ENCODE data around the gene WDSUB1. TPM values are rescaled to one million over a fixed set of nuclear protein-coding genes. Genes with fewer than 3 reads are reported as not detected.

The WDSUB1 gene
- total and polyA plus RNA-seq, 4 donors: 2.0 to 6.1 (median 4.4) TPM

GRCh38 chr2:159290289-159290907, 3.9 kb upstream of the WDSUB1 start:
- Histone ChIP-seq H3K4me1 (ENCODE audit: control insufficient read depth in 4 of 4, insufficient read depth in 4 of 4, low read length in 3 of 4) (peaks cover 2 to 7% (median 5%) of the 10 kb centered on the region in 4 donors), H3K4me3 (ENCODE audit: low read depth in 1 of 3, low read length in 3 of 3) (no peak overlapping the region), H3K27ac (ENCODE audit: low read depth in 1 of 2, low read length in 2 of 2) (no peak overlapping the region), H3K27me3 (ENCODE audit: control insufficient read depth in 4 of 4, insufficient read depth in 4 of 4, low read length in 3 of 4) (no peaks in the 10 kb centered on the region), H3K9ac (ENCODE audit: low read depth in 1 of 2, low read length in 2 of 2) (no peak overlapping the region), H3K9me3 (ENCODE audit: control insufficient read depth in 4 of 4, low read length in 3 of 4) (no peaks in the 10 kb centered on the region), H3K36me3 (ENCODE audit: control insufficient read depth in 4 of 4, insufficient read depth in 3 of 4, low read depth in 1 of 4, low read length in 3 of 4) (no peaks in the 10 kb centered on the region)
- WGBS: 67% methylated on average over 7 of the region's 7 CpGs
- no peak for TF ChIP-seq HNF4G (IDR thresholded peaks at IDR 0.05)
- no peak for TF ChIP-seq JUND (IDR thresholded peaks at IDR 0.05)
- no peak for TF ChIP-seq RXRA (IDR thresholded peaks at IDR 0.05)
- no peak for TF ChIP-seq HNF4A (conservative IDR thresholded peaks at IDR 0.05)
- TF ChIP-seq ATF3 (IDR thresholded peaks at IDR 0.05): no peak
- no peak for TF ChIP-seq FOXA2 (IDR thresholded peaks at IDR 0.05)
- no peak for TF ChIP-seq YY1 (IDR thresholded peaks at IDR 0.05)
- TF ChIP-seq ZBTB33 (IDR thresholded peaks at IDR 0.05): no peak
- no peak for TF ChIP-seq SP1 (IDR thresholded peaks at IDR 0.05)
- no peak for DNase-seq (ENCODE audit: low spot score)

- H3K9ac ChIP-seq (ENCODE audit: low read depth in 1 of 2, low read length in 2 of 2): no peak overlapping the region
- H3K4me1 ChIP-seq (ENCODE audit: control insufficient read depth in 4 of 4, insufficient read depth in 4 of 4, low read length in 3 of 4): peaks cover 2 to 7% (median 5%) of the 10 kb centered on the region in 4 donors
- H3K9me3 ChIP-seq (ENCODE audit: control insufficient read depth in 4 of 4, low read length in 3 of 4): no peaks in the 10 kb centered on the region
- no peaks in the 10 kb centered on the region for H3K27me3 ChIP-seq (ENCODE audit: control insufficient read depth in 4 of 4, insufficient read depth in 4 of 4, low read length in 3 of 4)
- no peak overlapping the region for H3K27ac ChIP-seq (ENCODE audit: low read depth in 1 of 2, low read length in 2 of 2)
- no peak overlapping the region for H3K4me3 ChIP-seq (ENCODE audit: low read depth in 1 of 3, low read length in 3 of 3)
- TF ChIP-seq MAX (IDR thresholded peaks at IDR 0.05) (no peak), FOXA2 (IDR thresholded peaks at IDR 0.05) (no peak), RAD21 (IDR thresholded peaks at IDR 0.05) (no peak), ATF3 (IDR thresholded peaks at IDR 0.05) (no peak), HNF4G (IDR thresholded peaks at IDR 0.05) (no peak), TAF1 (conservative IDR thresholded peaks at IDR 0.05) (no peak), EGR1 (IDR thresholded peaks at IDR 0.05; ENCODE audit: low read depth in 2 of 2) (no peak), JUND (IDR thresholded peaks at IDR 0.05) (no peak), NR2F2 (IDR thresholded peaks at IDR 0.05) (no peak), ZBTB33 (IDR thresholded peaks at IDR 0.05) (no peak), FOXA1 (IDR thresholded peaks at IDR 0.05) (no peak), RXRA (IDR thresholded peaks at IDR 0.05) (no peak), YY1 (IDR thresholded peaks at IDR 0.05) (no peak), REST (IDR thresholded peaks at IDR 0.05) (no peak), SP1 (IDR thresholded peaks at IDR 0.05) (no peak), GABPA (IDR thresholded peaks at IDR 0.05 in 1 of 2, conservative IDR thresholded peaks at IDR 0.05 in 1 of 2) (no peak), HNF4A (conservative IDR thresholded peaks at IDR 0.05) (no peak), CTCF (IDR thresholded peaks at IDR 0.05; ENCODE audit: low read depth, low read length, missing input control) (no peak)
- no peaks in the 10 kb centered on the region for H3K36me3 ChIP-seq (ENCODE audit: control insufficient read depth in 4 of 4, insufficient read depth in 3 of 4, low read depth in 1 of 4, low read length in 3 of 4)
- DNase-seq (ENCODE audit: low spot score): no peak
Observed at GRCh38 chr2:159287733-159288132, 1.2 kb upstream of the WDSUB1 start.
